NCI-H146 treated with DMSO at 0.1 percent for 48 hours (cell line): Measurements from ENCODE around the gene UNC13B.
"Not testable (repeated sequence)": the region's sequence is repeated elsewhere in the genome, so short reads cannot be mapped to it uniquely, and the experiment has no call there.

Experiments
- DNase-seq: peaks from one replicate; lab custom pipeline; 2025; ENCODE audit not compliant: unreplicated experiment; lab: John Stamatoyannopoulos, UW

Gene UNC13B

DNA sequence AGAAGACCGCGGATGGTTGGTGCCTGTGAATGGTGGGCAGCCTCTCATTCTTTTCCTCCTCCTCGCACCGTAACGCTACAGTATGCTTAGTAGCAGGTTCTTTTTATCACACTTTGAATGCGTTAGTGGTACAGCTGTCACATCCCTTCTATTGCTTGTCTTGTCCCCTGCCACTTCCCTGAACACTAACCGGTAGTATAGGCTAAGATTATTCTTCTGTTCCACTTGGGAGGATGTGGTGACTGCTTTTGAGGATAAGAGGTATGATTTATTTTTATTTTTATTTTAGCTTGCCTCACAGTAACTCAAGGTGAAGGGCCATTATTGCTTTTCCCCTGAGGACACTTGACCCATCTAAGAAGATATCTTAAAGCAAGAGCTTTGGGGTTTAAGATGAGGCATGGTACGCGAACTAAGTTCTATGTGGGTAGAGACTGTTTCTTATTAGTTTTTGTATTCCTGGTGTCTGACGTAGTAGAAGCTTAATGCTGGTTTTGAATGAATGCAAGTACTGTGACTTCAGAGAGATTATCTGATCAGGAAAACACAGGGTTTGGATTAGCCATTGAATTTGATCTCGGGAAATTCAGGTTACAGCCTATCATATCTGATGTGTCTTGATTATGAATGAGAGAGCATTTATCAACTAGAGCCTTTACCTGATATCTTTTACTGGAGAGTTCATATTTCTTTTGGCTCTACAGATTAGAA lies 951 bp downstream of the UNC13B start:
- no peak for DNase-seq

DNA sequence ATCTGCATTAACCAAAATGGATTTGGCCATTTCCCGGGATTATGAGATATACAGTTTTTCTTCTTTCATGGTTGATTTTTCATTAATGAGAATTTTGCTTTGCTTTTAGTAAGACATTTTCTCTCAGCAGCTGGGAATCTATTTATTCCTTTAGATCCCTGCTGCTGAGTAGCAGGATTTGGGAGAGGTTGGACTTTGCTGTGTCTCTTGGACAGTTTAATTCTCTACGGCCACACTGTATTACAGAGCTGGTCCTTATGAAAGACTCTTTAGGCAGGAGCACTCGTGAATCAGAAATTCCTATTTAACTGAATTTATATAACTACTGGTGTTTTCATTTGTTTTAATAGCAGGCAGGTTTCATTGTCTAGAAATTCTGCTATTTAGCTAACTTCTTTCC lies 1.6 kb downstream of the UNC13B start:
- DNase-seq: no peak

DNA sequence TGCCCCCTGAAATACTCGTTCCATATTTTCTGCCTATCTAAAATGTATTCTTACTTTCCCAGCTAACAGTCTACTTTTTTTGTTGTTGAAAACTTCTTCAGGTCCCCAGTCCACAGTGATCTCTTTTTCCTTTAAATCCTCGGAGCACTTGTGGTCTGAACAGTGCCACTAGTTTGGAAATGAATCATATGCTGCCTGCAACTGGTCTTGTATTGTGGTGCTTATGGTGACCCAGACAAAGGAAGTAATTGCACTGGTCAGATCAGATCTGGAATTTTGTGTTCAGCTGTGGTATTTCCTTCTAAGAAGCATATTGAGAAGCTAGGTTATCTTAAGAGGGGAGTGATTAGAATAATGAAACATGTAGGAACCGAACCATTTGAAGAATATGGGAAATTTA lies 2.9 kb downstream of the UNC13B start:
- no peak for DNase-seq

DNA sequence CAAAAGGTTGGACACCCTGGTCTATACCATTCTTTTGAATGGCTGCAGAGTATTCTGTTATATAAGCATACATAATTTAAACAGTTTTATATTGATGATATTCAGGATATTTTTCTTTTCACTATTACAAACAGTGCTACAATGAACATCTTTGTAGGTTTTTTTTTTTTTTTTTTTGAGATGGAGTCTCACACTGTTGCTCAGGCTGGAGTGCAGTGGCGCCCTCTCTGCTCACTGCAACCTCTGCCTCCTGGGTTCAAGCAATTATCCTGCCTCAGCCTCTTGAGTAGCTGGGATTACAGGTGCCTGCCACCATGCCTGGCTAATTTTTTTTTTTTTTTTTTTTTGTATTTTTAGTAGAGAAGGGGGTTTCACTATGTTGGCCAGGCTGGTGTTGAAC lies 5.6 kb downstream of the UNC13B start:
- DNase-seq: not testable (repeated sequence)

DNA sequence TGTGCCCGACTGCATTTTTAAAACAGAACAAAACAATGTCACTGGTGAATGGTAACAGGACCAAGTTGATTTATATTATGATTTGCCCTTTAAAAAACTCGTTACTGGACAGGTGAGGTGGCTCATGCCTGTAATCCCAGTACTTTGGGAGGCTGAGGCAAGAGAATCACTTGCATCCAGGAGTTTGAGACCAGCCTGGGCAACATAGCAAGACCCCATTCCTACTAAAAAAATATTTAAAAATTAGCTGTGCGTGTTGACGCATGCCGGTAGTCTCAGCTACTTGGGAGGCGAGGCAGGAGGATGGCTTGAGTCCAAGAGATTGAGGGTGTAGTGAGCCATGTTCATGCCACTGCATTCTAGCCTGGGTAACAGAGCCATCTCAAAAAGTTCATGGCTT lies 7.2 kb downstream of the UNC13B start:
- DNase-seq: no peak

DNA sequence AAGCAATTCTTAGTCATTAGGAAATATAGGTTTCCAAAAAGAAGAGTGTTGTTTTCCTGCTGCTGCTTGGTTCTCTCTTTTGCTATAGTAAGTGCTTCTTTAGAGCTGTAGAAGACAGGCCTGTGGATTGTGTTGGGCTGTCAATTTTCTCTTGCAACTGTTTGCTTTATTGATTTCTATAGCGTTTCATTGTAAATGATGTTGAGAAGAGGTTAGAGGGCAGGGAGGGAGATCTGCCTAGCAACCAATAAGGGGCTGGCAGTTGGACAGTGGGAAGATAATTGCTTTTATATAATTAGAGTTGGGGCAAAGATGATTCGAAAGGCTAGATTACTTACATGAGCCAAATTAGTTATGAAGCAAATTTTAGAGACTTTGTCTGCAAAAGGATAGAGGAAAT lies 11.1 kb downstream of the UNC13B start:
- peak; percentile 98 for DNase-seq

DNA sequence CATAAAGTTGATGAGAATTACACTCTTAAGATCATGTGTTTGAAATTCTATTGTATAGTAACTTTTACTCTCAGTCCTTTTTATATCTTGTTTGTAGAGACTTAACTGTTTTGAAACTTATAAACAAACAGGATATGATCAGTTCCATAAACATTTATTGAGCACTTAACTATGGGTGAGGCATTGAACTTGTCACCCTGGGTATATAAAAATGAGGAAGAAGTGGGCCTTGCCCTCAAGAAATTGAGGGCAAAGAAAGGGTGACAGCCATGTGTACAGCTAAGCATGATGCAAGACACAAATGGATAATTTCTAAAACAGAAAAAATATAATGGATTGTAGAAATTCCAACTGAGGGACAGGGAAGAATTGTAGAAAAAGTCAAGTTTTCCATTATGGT lies 15.7 kb downstream of the UNC13B start:
- DNase-seq: no peak

DNA sequence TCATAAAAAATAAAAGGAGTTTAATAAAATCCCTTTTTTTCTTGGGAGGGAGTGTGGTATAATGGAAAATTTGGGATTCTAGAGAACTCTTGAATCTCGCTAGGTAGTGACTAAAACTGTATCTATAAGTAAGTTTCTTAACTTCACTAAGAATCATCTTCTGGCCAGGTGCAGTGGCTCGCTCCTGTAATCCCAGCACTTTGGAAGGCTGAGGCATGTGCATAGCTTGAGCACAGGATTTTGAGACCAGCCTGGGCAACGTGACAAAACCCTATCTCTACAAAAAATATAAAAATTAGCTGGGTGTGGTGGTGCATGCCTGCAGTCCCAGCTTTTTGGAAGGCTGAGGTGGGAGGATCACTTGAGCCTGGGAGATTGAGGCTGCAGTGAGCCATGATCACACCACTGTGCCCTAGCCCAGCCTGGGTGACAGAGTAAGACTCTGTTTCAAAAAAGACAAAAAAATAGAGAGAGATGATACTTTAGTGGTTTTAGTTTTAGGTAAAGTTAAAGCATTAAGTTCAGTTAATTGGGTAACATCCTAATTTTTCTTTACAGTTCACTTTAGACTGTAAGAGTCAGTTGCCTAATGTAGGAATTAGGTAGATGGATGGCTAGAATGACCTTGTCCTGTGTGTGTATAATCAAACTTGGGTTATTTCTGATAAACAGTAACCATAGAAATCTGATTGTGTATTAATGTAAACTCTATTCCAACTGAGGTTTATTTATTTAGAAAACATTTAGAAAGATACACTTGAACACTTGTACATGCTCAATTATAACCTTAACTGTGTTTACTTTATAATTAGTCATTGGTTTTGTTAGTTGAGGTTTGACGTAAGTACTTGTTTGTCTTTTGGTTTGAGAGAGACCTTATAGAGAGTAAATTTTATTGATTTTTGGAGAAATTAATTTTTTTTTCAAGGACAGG lies 17.8 kb downstream of the UNC13B start:
- peak; percentile 72 for DNase-seq

DNA sequence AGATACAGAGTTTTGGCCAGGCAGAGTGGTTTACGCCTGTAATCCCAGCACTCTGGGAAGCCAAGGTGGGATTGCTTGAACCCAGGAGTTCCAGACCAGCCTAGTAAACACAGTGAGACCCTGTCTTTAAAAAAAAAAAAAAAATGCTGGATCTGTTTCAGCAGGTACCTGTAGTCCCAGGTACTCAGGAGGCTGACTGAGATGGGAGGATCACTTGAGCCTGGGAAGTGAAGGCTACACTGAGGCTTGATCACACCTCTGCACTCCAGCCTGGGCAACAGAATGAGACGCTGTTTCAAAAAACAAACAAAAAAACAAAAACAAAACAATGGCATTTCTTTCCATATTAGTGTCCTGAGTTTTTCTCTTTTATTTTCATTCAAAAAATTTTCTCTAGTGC lies 19.0 kb downstream of the UNC13B start:
- DNase-seq: no peak

DNA sequence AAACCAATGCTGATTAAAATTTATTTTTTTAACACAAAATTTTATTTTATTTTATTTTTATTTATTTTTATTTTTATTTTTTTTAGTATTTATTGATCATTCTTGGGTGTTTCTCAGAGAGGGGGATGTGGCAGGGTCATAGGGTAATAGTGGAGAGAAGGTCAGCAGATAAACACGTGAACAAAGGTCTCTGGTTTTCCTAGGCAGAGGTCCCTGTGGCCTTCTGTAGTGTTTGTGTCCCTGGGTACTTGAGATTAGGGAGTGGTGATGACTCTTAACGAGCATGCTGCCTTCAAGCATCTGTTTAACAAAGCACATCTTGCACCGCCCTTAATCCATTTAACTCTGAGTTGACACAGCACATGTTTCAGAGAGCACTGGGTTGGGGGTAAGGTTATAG lies 20.6 kb downstream of the UNC13B start:
- not testable (repeated sequence) for DNase-seq

DNA sequence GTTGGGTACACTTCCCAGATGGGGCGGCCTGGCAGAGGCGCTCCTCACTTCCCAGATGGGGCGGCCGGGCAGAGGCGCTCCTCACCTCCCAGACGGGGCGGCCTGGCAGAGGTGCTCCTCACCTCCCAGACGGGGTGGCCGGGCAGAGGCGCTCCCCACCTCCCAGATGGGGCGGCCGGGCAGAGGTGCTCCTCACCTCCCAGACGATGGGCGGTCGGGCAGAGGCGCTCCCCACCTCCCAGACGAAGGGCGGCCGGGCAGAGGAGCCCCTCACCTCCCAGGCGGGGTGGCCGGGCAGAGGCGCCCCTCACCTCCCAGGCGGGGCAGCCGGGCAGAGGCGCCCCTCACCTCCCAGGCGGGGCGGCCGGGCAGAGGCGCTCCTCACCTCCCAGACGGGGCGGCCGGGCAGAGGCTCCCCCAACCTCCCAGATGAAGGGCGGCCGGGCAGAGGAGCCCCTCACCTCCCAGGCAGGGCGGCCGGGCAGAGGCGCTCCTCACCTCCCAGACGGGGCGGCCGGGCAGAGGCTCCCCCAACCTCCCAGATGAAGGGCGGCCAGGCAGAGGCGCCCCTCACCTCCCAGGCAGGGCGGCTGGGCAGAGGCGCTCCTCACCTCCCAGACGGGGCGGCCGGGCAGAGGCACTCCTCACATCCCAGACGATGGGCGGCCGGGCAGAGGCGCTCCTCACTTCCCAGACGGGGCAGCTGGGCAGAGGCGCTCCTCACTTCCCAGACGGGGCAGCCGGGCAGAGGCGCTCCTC lies 21.4 kb downstream of the UNC13B start:
- DNase-seq: not testable (repeated sequence)

DNA sequence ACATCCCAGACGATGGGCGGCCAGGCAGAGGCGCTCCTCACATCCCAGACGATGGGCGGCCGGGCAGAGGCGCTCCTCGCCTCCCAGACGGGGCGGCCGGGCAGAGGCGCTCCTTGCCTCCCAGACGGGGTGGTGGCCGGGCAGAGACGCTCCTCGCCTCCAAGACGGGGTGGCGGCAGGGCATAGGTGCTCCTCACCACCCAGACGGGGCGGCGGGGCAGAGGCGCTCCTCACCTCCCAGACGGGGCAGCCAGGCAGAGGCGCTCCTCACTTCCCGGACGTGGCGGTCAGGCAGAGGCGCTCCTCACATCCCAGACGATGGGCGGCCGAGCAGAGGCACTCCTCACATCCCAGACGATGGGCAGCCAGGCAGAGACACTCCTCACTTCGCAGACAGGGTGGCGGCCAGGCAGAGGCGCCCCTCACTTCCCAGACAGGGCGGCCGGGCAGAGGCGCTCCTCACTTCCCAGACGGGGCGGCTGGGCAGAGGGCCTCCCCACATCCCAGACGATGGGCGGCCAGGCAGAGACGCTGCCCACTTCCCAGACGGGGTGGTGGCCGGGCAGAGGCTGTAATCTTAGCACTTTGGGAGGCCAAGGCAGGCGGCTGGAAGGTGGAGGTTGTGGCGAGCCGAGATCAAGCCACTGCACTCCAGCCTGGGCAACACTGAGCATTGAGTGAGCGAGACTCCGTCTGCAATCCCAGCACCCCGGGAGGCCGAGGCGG lies 22.1 kb downstream of the UNC13B start:
- DNase-seq: not testable (repeated sequence)

DNA sequence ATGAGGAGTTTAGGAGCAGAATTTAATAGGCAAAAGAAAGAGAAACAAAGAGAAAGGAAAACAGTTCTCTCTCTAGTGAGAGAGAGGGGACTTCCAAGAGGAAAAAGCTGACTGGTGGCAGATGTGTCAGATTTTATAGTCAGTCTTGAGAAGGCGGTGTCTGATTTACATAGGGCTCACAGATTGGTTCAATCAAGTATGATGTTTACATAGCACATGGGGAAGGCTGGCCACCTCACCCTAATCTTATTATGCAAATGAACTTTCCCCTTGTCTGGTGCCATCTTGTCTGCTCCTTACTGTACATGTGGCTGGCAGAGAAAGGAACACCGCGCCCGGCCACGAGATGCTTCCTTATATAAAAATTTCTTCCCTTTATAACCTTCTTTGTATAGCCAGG lies 24.7 kb downstream of the UNC13B start:
- DNase-seq: no peak

DNA sequence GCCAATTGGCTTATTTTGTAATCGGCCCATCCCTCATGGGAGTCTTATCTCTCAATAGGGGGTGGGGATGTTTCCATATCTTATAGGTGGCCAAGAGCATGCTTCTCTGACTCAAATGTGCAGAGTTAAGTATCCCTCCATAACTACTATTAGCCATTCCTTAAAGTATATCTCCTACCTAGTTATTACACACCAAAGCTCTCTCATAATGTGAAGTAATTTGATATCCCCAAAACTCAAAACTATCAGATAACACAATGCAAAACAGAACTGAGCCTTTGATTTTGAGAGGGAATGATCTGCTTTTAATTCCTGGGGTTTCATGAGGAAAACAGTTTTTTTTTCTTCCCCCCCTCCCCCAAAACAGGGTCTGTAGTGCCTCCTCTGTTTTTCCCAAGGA lies 28.4 kb downstream of the UNC13B start:
- DNase-seq: no peak

DNA sequence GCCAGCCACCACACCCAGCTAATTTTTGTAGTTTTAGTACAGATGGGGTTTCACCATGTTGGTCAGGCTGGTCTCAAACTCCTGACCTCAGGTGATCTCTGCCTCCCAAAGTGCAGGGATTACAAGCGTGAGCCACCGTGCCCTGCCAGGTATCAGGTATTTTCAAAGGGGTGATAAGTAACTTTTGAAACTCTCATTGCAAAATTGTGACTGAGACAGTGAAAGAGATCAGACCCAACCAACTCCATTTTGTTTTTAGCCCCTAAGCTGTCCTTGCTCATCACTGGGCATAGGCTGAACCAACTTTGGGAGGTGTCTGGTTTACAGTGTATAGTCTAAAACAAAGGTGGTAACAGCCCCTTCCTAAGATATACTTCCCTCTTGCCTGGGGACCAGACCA lies 29.3 kb downstream of the UNC13B start:
- DNase-seq: no peak

DNA sequence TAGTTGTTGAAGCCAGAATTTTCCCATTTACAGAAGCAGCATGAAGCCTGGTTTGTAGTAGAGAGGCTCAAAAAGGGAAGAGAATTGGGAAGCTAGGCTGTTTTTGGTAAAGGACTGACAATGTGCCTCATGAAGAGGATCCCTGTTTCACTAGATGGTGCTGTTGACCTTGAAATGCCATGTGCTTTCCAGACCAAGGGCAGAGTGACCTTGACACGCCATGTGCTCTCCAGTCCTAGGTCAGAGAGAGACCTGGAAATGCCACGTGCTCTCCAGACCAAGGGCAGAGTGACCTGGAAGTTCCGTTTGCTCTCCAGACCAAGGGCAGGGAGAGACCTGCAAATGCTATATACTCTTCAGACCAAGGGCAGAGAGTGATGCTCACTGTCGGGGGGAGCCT lies 32.0 kb downstream of the UNC13B start:
- no peak for DNase-seq

DNA sequence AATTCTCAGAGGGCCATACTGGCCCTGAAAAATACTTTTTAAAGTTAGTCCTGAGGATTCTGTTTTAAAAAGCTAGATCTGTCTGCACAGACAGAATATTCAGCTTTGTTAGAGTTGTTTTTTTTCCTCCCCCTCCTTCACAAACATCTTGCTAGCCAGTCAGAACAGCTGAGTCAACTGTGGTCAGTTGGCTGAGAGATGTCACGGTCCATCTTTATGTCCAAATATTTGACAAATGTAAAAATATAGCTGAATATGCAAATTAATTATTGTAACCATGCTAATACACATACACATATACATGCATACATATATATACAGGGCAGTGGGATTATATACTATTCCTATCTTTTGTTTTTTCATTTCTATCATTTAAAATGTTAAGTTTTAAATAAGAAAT lies 33.9 kb downstream of the UNC13B start:
- DNase-seq: no peak

DNA sequence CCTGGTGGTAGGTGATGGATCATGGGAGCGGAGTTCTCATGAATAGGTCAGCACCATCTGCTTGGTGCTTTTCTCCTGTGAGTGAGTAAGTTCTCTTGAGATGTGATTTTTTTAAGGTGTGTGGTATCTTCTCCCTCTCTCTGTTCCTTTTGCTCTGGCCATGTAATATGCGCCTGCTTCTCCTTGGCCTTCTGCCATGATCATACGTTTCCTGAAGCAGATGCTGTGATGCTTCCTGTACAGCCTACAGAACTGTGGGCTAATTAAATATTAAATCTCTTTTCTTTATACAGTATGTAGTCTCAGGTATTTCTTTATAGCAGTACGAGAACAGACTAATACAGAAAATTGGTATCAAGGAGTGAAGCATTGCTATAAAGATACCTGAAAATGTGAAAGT lies 36.4 kb downstream of the UNC13B start:
- DNase-seq: no peak

DNA sequence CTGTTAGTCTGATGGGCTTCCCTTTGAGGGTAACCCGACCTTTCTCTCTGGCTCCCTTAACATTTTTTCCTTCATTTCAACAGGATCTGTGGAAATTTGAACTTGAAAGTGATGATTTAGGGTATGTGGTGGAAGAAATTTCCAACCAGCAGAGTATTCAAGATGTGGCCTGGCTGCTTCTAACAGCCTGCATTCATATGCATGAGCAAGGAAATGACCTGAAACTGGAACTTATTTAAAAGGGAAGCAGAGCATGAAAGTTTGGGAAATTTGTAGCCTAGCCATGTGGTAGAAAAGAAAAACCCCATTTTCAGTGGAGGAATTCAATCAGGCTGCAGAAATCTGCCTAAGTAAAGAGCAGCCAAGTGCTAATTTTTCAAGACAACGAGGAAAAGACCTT lies 41.7 kb downstream of the UNC13B start:
- no peak for DNase-seq

DNA sequence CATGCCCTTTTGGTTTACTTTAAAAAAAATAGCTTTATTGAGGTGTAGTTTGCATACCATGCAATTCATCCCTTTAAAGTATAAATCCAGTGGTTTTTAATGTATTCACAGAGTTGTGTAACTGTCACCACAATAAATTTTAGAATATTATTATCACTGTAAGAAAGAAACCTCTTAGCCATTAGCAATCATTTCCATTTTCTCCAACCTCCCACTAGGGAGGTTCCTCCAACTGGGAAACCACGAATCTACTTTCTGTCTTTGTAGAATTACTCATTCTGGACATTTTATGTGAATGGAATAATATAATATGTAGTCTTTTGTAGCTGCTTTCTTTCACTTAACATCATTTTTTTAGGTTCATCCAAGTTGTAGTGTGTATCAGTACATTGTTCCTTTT lies 43.5 kb downstream of the UNC13B start:
- DNase-seq: no peak

DNA sequence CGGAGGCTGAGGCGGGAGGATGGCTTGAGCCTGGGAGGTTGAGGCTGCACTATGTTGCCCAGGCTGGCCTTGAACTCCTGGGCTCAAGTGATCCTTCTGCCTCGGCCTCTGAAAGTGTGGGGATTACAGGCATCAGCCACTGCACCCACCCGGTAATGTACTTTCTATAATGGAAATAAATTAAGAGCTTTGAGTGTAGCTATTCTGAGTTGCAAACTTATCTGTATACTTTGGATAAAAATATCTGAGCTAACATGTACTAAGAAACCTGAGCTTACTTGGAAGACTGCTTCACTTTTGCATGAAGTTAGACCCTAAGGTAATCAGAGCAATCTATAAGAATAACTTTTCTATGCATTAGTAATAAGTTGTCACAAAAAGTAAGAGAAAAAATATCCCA lies 50.0 kb downstream of the UNC13B start:
- no peak for DNase-seq
